WTC11 (cell line): ENCODE results near the gene SFI1.

Experiments used
- ELF4 ChIP-seq: sonication (generic); formaldehyde crosslinking; IDR thresholded peaks from 2 replicates; pipeline ENCODE4 v1.8.1; 2022; ENCODE audit warnings: low read depth, mild to moderate bottlenecking, moderate library complexity, missing genetic modification reagents
- FOXJ3 ChIP-seq: sonication (generic); formaldehyde crosslinking; IDR thresholded peaks from 2 replicates; pipeline ENCODE4 v1.9.0; 2021; ENCODE audit warnings: missing genetic modification reagents, mild to moderate bottlenecking, borderline replicate concordance
- KAT7 ChIP-seq: sonication (generic); formaldehyde crosslinking; IDR thresholded peaks from 2 replicates; pipeline ENCODE4 v1.8.1; 2023; ENCODE audit warnings: missing genetic modification reagents, mild to moderate bottlenecking, borderline replicate concordance
- MAX ChIP-seq: sonication (generic); formaldehyde crosslinking; IDR thresholded peaks from 2 replicates; pipeline ENCODE4 v1.8.0; 2022; ENCODE audit warnings: mild to moderate bottlenecking, missing genetic modification reagents
- MXD4 ChIP-seq: fragments of 250-450 bp; sonication (Bioruptor Pico); IDR thresholded peaks from 2 replicates; pipeline ENCODE4 v1.8.0; 2021; ENCODE audit warnings: mild to moderate bottlenecking, moderate library complexity, borderline replicate concordance
- MYBL2 ChIP-seq: sonication (generic); formaldehyde crosslinking; IDR thresholded peaks from 2 replicates; pipeline ENCODE4 v1.8.1; 2023; ENCODE audit warnings: mild to moderate bottlenecking, moderate library complexity, missing genetic modification reagents
- SOX15 ChIP-seq: fragments of 250-450 bp; sonication (Bioruptor Pico); IDR thresholded peaks from 2 replicates; pipeline ENCODE4 v1.9.0; 2021; ENCODE audit warnings: mild to moderate bottlenecking
- SP1 ChIP-seq: sonication (generic); formaldehyde crosslinking; conservative IDR thresholded peaks from 2 replicates; pipeline ENCODE4 v1.8.1; 2022; ENCODE audit warnings: missing genetic modification reagents
- TEAD1 ChIP-seq: sonication (generic); formaldehyde crosslinking; IDR thresholded peaks from 2 replicates; pipeline ENCODE4 v1.8.0; 2022; ENCODE audit warnings: mild to moderate bottlenecking, missing genetic modification reagents
- TEAD4 ChIP-seq: sonication (generic); formaldehyde crosslinking; IDR thresholded peaks from 2 replicates; pipeline ENCODE4 v1.8.0; 2022; ENCODE audit warnings: mild to moderate bottlenecking, missing genetic modification reagents
- USF2 ChIP-seq: sonication (generic); formaldehyde crosslinking; IDR thresholded peaks from 2 replicates; pipeline ENCODE4 v1.8.1; 2023; ENCODE audit warnings: mild to moderate bottlenecking, missing genetic modification reagents, moderate library complexity
- ZNF317 ChIP-seq: sonication (generic); formaldehyde crosslinking; IDR thresholded peaks from 2 replicates; pipeline ENCODE4 v1.8.1; 2023; ENCODE audit warnings: low read depth, mild to moderate bottlenecking, moderate library complexity, missing genetic modification reagents, borderline replicate concordance
- TF ChIP-seq, protein P1 (sequence below): fragments of 200-600 bp; IDR thresholded peaks from 2 replicates; pipeline ENCODE4 v1.8.0; 2022; ENCODE audit warnings: antibody characterized with exemption

- TF ChIP-seq KAT7 (CRISPR knock-in tag) (no peak), MYBL2 (no peak), SOX15 (CRISPR knock-in tag) (no peak), TEAD1 (no peak), MAX (CRISPR knock-in tag) (no peak), ZNF317 (CRISPR knock-in tag) (no peak), USF2 (no peak), ELF4 (CRISPR knock-in tag) (no peak), SP1 (CRISPR knock-in tag) (no peak), FOXJ3 (CRISPR knock-in tag) (no peak), MXD4 (CRISPR knock-in tag) (no peak), TEAD4 (CRISPR knock-in tag) (no peak)
- TF ChIP-seq, protein P1, sequence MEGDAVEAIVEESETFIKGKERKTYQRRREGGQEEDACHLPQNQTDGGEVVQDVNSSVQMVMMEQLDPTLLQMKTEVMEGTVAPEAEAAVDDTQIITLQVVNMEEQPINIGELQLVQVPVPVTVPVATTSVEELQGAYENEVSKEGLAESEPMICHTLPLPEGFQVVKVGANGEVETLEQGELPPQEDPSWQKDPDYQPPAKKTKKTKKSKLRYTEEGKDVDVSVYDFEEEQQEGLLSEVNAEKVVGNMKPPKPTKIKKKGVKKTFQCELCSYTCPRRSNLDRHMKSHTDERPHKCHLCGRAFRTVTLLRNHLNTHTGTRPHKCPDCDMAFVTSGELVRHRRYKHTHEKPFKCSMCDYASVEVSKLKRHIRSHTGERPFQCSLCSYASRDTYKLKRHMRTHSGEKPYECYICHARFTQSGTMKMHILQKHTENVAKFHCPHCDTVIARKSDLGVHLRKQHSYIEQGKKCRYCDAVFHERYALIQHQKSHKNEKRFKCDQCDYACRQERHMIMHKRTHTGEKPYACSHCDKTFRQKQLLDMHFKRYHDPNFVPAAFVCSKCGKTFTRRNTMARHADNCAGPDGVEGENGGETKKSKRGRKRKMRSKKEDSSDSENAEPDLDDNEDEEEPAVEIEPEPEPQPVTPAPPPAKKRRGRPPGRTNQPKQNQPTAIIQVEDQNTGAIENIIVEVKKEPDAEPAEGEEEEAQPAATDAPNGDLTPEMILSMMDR = no peak
Measured at GRCh38 chr22:31652911-31653684, 156.8 kb downstream of the SFI1 start.
